Measurements from ENCODE around the gene STAM. TPM values are rescaled to one million over a fixed set of nuclear protein-coding genes. Genes with fewer than 3 reads are reported as not detected.

The STAM gene
- total and polyA plus RNA-seq, 9 of the 15 experiments (the other 6 are each of a cell fraction or from before 2014, with no cell fraction given): 13.8 to 33.5 (median 26.4) TPM

DNA sequence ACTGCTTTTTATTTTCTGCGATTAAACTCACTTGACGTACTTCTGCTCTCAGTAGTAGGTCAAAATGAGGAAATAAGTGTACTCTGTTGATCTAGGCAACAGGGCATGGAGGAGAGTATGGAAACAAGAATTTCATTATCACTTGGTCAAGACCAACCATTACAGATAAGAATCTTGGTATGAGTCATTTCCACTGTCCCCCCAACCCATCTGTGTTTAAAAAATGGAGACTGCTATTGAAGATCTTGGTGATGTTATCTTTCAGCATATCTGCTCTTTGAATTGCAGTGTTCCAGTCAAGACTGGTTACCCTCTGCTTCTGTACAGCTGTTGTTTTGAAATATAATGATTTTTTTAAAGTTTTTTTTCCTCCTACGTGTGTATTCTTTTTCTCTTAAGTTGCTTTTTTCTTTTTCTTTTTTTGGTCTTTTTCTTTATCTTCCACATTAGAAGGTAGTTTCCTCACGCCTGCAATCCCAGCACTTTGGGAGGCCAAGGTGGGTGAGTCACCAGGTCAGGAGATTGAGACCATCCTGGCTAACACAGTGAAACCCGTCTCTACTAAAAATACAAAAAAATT is 11.7 kb downstream of the STAM start (continued):
- TF ChIP-seq ZNF76 (CRISPR knock-in tag; IDR thresholded peaks at IDR 0.05; ENCODE audit: borderline replicate concordance) (no peak), ZNF408 (CRISPR knock-in tag; IDR thresholded peaks at IDR 0.05; ENCODE audit: low read depth) (no peak), JUN (IDR thresholded peaks at IDR 0.05; ENCODE audit: borderline replicate concordance, low read depth, low read length) (peak; percentile 85), JUN (CRISPR knock-in tag; IDR thresholded peaks at IDR 0.05; ENCODE audit: borderline replicate concordance) (no peak), TOE1 (IDR thresholded peaks at IDR 0.05; ENCODE audit: borderline replicate concordance) (no peak), TOE1 (CRISPR knock-in tag; IDR thresholded peaks at IDR 0.05; ENCODE audit: borderline replicate concordance, low read depth) (no peak), GATAD2B (IDR thresholded peaks at IDR 0.05; ENCODE audit: borderline replicate concordance) (peak; percentile 84), KLF6 (CRISPR knock-in tag; IDR thresholded peaks at IDR 0.05; ENCODE audit: borderline replicate concordance) (no peak), SNAPC5 (CRISPR knock-in tag; IDR thresholded peaks at IDR 0.05) (no peak), ZBTB33 (CRISPR knock-in tag; IDR thresholded peaks at IDR 0.05) (no peak), EP400 (IDR thresholded peaks at IDR 0.05) (peak; percentile 43), DACH1 (IDR thresholded peaks at IDR 0.05; ENCODE audit: partially characterized antibody) (peak; percentile 31), POLR2G (IDR thresholded peaks at IDR 0.05; ENCODE audit: low read depth, low read length) (no peak), GATA2 (CRISPR knock-in tag; IDR thresholded peaks at IDR 0.05) (peak; percentile 80), SPI1 (IDR thresholded peaks at IDR 0.05; ENCODE audit: borderline replicate concordance, low read depth, low read length) (no peak), ZNF23 (CRISPR knock-in tag; IDR thresholded peaks at IDR 0.05) (no peak)
- TF ChIP-seq, protein P1, sequence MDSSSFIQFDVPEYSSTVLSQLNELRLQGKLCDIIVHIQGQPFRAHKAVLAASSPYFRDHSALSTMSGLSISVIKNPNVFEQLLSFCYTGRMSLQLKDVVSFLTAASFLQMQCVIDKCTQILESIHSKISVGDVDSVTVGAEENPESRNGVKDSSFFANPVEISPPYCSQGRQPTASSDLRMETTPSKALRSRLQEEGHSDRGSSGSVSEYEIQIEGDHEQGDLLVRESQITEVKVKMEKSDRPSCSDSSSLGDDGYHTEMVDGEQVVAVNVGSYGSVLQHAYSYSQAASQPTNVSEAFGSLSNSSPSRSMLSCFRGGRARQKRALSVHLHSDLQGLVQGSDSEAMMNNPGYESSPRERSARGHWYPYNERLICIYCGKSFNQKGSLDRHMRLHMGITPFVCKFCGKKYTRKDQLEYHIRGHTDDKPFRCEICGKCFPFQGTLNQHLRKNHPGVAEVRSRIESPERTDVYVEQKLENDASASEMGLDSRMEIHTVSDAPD (CRISPR knock-in tag; IDR thresholded peaks at IDR 0.05): no peak
- TF ChIP-seq, protein P2, sequence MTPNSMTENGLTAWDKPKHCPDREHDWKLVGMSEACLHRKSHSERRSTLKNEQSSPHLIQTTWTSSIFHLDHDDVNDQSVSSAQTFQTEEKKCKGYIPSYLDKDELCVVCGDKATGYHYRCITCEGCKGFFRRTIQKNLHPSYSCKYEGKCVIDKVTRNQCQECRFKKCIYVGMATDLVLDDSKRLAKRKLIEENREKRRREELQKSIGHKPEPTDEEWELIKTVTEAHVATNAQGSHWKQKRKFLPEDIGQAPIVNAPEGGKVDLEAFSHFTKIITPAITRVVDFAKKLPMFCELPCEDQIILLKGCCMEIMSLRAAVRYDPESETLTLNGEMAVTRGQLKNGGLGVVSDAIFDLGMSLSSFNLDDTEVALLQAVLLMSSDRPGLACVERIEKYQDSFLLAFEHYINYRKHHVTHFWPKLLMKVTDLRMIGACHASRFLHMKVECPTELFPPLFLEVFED (CRISPR knock-in tag; conservative IDR thresholded peaks at IDR 0.05): no peak
- TF ChIP-seq, protein P3, sequence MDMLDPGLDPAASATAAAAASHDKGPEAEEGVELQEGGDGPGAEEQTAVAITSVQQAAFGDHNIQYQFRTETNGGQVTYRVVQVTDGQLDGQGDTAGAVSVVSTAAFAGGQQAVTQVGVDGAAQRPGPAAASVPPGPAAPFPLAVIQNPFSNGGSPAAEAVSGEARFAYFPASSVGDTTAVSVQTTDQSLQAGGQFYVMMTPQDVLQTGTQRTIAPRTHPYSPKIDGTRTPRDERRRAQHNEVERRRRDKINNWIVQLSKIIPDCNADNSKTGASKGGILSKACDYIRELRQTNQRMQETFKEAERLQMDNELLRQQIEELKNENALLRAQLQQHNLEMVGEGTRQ (CRISPR knock-in tag; IDR thresholded peaks at IDR 0.05): no peak
- TF ChIP-seq, protein P4, sequence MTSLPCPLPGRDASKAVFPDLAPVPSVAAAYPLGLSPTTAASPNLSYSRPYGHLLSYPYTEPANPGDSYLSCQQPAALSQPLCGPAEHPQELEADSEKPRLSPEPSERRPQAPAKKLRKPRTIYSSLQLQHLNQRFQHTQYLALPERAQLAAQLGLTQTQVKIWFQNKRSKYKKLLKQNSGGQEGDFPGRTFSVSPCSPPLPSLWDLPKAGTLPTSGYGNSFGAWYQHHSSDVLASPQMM (CRISPR knock-in tag; IDR thresholded peaks at IDR 0.05): no peak
- TF ChIP-seq, protein P5, sequence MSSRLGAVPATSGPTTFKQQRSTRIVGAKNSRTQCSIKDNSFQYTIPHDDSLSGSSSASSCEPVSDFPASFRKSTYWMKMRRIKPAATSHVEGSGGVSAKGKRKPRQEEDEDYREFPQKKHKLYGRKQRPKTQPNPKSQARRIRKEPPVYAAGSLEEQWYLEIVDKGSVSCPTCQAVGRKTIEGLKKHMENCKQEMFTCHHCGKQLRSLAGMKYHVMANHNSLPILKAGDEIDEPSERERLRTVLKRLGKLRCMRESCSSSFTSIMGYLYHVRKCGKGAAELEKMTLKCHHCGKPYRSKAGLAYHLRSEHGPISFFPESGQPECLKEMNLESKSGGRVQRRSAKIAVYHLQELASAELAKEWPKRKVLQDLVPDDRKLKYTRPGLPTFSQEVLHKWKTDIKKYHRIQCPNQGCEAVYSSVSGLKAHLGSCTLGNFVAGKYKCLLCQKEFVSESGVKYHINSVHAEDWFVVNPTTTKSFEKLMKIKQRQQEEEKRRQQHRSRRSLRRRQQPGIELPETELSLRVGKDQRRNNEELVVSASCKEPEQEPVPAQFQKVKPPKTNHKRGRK (tag; IDR thresholded peaks at IDR 0.05): no peak
